ENCODE measurements around the gene TEX2. TPM values are rescaled to one million over a fixed set of nuclear protein-coding genes. Genes with fewer than 3 reads are reported as not detected.

Gene TEX2
- total RNA-seq, 1 experiment from 2014 or later = 29.6 TPM

GRCh38 chr17:64099543-64099942 lies 163.5 kb downstream of the TEX2 start:
- in situ Hi-C loops (cut with HindIII; ENCODE audit: low pct_unique_long_range_greater_than_20kb, low sequenced_read_pairs) = no loop called here
- no peak for DNase-seq (ENCODE audit: low read depth, low spot score)

Small RNAs within 50 kb of the gene (small RNA-seq; reads per million reads assigned to genes)
- gene SNORD104 = 2,605 to 234,639 reads per million in 2 experiments

Other genes with a start within 250 kb of the TEX2 start
- gene ICAM2, start 242.6 kb downstream of the TEX2 start, total RNA-seq (2014; rRNA removed; shearing (Covaris generic)) = 0.71 TPM in 1 of 2 replicates, not detected in the other
- gene ERN1, start 133.1 kb downstream of the TEX2 start, total RNA-seq (2014; rRNA removed; shearing (Covaris generic)) = 6.2 and 7.2 TPM in 2 replicates
- 0.03 TPM in 1 of 2 replicates, not detected in the other for gene PECAM1, start 127.6 kb upstream of the TEX2 start, total RNA-seq (2014; rRNA removed; shearing (Covaris generic))
- not detected in 2 replicates for gene MILR1, start 185.9 kb upstream of the TEX2 start, total RNA-seq (2014; rRNA removed; shearing (Covaris generic))
- gene POLG2, start 233.8 kb upstream of the TEX2 start, total RNA-seq (2014; rRNA removed; shearing (Covaris generic)) = 22.8 and 24.1 TPM in 2 replicates
- 335 and 349 TPM in 2 replicates for gene DDX5, start 243.0 kb upstream of the TEX2 start, total RNA-seq (2014; rRNA removed; shearing (Covaris generic))
- gene CEP95, start 243.7 kb upstream of the TEX2 start, total RNA-seq (2014; rRNA removed; shearing (Covaris generic)) = 43.2 and 48.8 TPM in 2 replicates